ENCODE results near the gene SLC22A1.

GRCh38 chr6:160203076-160203475 is 81.5 kb downstream of the SLC22A1 start:
- TF ChIP-seq POLR2A (IDR thresholded peaks at IDR 0.05; ENCODE audit: control extremely low read depth in 1 of 2, low read depth in 2 of 2, low read length in 2 of 2): no peak
- no peak for TF ChIP-seq TCF12 (IDR thresholded peaks at IDR 0.05; ENCODE audit: low read depth, low read length)
- TF ChIP-seq, protein P1, sequence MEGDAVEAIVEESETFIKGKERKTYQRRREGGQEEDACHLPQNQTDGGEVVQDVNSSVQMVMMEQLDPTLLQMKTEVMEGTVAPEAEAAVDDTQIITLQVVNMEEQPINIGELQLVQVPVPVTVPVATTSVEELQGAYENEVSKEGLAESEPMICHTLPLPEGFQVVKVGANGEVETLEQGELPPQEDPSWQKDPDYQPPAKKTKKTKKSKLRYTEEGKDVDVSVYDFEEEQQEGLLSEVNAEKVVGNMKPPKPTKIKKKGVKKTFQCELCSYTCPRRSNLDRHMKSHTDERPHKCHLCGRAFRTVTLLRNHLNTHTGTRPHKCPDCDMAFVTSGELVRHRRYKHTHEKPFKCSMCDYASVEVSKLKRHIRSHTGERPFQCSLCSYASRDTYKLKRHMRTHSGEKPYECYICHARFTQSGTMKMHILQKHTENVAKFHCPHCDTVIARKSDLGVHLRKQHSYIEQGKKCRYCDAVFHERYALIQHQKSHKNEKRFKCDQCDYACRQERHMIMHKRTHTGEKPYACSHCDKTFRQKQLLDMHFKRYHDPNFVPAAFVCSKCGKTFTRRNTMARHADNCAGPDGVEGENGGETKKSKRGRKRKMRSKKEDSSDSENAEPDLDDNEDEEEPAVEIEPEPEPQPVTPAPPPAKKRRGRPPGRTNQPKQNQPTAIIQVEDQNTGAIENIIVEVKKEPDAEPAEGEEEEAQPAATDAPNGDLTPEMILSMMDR (IDR thresholded peaks at IDR 0.05; ENCODE audit: control extremely low read depth in 1 of 3, insufficient read depth in 1 of 3, low read depth in 1 of 3, low read length in 3 of 3): no peak
- no peak for TF ChIP-seq JUN (IDR thresholded peaks at IDR 0.05; ENCODE audit: low read depth, low read length)
- no peak for TF ChIP-seq EZH2 (IDR thresholded peaks at IDR 0.05; ENCODE audit: low read depth, low read length, severe bottlenecking)
- TF ChIP-seq POLR2AphosphoS5 (IDR thresholded peaks at IDR 0.05; ENCODE audit: low read depth, low read length): no peak
- no peak for TF ChIP-seq CREB1 (IDR thresholded peaks at IDR 0.05)
- TF ChIP-seq SAP30 (IDR thresholded peaks at IDR 0.05; ENCODE audit: insufficient read depth, insufficient replicate concordance, low read length): no peak
